T-helper 9 cell (primary cell): ENCODE data around the gene B2M.
"Not testable (repeated sequence)": the region's sequence is repeated elsewhere in the genome, so short reads cannot be mapped to it uniquely, and the experiment has no call there.

Experiments
- DNase-seq: peaks from one replicate; pipeline ENCODE4 v3.0.0-alpha.2; 2020
- total RNA-seq, 2 donors: gene quantifications; one replicate each; lab custom pipeline; 2026; lab: John Stamatoyannopoulos, UW

B2M gene
- total RNA-seq: 4,213 to 5,577 reads per million in 2 donors

- DNase-seq: peak; percentile 91
Measured at GRCh38 chr15:44711096-44711742, at the start of gene B2M, which contains the start of gene PATL2. Gene B2M, plus strand, starts transcription at chr15:44711517. Its CDS starts 30 bp downstream, at chr15:44711547. Gene PATL2, minus strand, starts transcription at chr15:44711323. Its CDS starts 34,833 bp downstream, at chr15:44676490.

GRCh38 chr15:44661576-44661975, 49.7 kb upstream of the B2M start:
- DNase-seq: no peak

GRCh38 chr15:44662478-44663409, 48.6 kb upstream of the B2M start:
- DNase-seq: peak; percentile 78

GRCh38 chr15:44663410-44664308, 47.7 kb upstream of the B2M start, which contains the start of gene SPG11:
Gene SPG11, minus strand, starts transcription at chr15:44663662. Its CDS starts 15 bp downstream, at chr15:44663647.
- peak; percentile 92 for DNase-seq

- DNase-seq: no peak
Measured at GRCh38 chr15:44666210-44667038, 44.9 kb upstream of the B2M start.

- no peak for DNase-seq
Measured at GRCh38 chr15:44667039-44667360, 44.3 kb upstream of the B2M start.

- no peak for DNase-seq
Measured at GRCh38 chr15:44668921-44669320, 42.4 kb upstream of the B2M start.

GRCh38 chr15:44670087-44670950, 41.0 kb upstream of the B2M start:
- no peak for DNase-seq

GRCh38 chr15:44673639-44674038, 37.7 kb upstream of the B2M start:
- no peak for DNase-seq

- no peak for DNase-seq
Measured at GRCh38 chr15:44675911-44676310, 35.4 kb upstream of the B2M start.

GRCh38 chr15:44676676-44677075, 34.6 kb upstream of the B2M start:
- DNase-seq: no peak

- DNase-seq: no peak
Measured at GRCh38 chr15:44682211-44682610, 29.1 kb upstream of the B2M start.

- DNase-seq: peak; percentile 61
Measured at GRCh38 chr15:44682809-44683682, 28.3 kb upstream of the B2M start.

GRCh38 chr15:44689318-44689717, 22.0 kb upstream of the B2M start:
- not testable (repeated sequence) for DNase-seq

GRCh38 chr15:44690245-44690644, 21.1 kb upstream of the B2M start:
- not testable (repeated sequence) for DNase-seq

- no peak for DNase-seq
Measured at GRCh38 chr15:44692659-44693058, 18.7 kb upstream of the B2M start.

- no peak for DNase-seq
Measured at GRCh38 chr15:44694416-44694815, 16.9 kb upstream of the B2M start.

GRCh38 chr15:44695294-44695693, 16.0 kb upstream of the B2M start:
- no peak for DNase-seq

- DNase-seq: no peak
Measured at GRCh38 chr15:44697014-44697413, 14.3 kb upstream of the B2M start.

- DNase-seq: no peak
Measured at GRCh38 chr15:44698641-44699040, 12.7 kb upstream of the B2M start.
